ENCODE measurements around the gene SLC25A34.

The SLC25A34 gene

DNA sequence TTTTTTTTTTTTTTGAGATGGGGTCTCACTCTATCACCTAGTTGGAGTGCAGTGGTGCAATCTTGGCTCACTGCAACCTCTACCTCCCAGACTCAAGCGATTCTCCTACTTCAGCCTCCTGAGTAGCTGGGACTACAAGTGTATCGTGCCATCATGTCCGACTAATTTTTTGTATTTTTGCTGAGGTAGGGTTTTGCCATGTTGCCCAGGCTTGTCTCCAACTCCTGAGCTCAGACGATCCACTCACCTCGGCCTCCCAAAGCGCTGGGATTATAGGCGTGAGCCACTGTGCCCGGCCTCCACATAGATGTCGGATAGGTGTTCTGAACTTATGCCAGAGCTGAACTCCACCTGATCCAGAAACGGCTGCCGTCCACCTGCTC is 30.9 kb upstream of the SLC25A34 start:
- H3K4me1 Mint-ChIP-seq: peaks cover 9% of the 10 kb centered on the region
- peaks cover 12% of the 10 kb centered on the region for H3K36me3 Mint-ChIP-seq (ENCODE audit: low read depth)
- no peak overlapping the region for H3K27ac Mint-ChIP-seq
- DNase-seq (no peak), ATAC-seq (no peak)
- no peaks in the 10 kb centered on the region for H3K27me3 Mint-ChIP-seq
- no peaks in the 10 kb centered on the region for H3K9me3 Mint-ChIP-seq
- no peak overlapping the region for H3K4me3 Mint-ChIP-seq

DNA sequence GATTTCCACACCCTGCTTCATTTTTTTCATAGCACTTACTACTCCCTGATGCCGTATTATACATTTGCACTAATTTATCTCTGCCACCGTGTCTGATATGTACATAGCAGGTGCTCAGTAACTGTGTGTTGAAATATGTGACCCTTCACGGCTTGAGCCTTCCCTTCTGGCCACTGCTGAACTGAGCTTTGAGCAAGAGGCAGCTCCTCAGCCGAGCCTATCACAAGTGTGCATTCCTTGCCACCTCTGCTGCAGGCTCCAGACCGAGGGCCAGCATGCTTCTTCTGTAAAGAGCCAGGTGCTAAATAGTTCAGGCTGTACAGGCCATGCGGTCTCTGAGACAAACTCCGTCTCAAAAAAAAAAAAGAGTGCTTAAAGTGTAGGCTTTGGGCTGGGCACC is 29.3 kb upstream of the SLC25A34 start:
- no peak overlapping the region for H3K4me3 Mint-ChIP-seq
- H3K27me3 Mint-ChIP-seq: no peaks in the 10 kb centered on the region
- ATAC-seq (no peak), DNase-seq (no peak)
- H3K9me3 Mint-ChIP-seq: no peaks in the 10 kb centered on the region
- H3K27ac Mint-ChIP-seq: no peak overlapping the region
- peaks cover 9% of the 10 kb centered on the region for H3K36me3 Mint-ChIP-seq (ENCODE audit: low read depth)
- peaks cover 11% of the 10 kb centered on the region for H3K4me1 Mint-ChIP-seq

DNA sequence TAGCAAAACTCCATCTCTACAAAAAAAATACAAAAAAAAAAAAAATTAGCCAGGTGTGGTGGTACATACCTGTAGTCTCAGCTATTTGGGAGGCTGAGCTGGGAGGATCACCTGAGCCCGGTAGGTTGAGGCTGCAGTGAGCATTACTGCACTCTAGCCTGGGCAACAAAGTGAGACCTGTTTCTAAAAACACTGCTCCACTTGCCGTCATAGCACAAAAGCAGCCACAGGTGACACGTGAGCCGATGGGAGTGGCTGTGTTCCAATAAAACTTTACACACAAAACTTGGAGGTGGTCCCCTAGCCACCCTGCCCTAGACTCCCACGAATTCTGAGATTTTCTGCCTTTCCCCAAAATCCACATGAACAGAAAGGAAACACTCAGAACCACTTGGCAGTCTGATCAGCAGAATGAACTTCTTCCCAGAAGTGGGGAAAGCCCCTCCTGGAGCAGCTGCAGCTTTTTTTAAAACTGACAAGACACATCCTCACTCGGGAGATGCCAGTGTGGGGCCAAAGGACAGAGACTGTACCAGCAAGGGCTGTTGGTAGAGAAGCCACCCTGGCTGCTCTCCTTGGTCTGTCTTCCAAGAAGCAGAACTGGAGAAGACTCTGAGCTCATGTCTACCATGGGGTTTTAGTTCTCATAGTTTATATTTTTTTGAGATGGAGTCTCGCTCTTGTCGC is 28.7 kb upstream of the SLC25A34 start:
- no peak overlapping the region for H3K27ac Mint-ChIP-seq
- ATAC-seq (no peak), DNase-seq (no peak)
- H3K4me3 Mint-ChIP-seq: no peak overlapping the region
- peaks cover 15% of the 10 kb centered on the region for H3K4me1 Mint-ChIP-seq
- H3K9me3 Mint-ChIP-seq: no peaks in the 10 kb centered on the region
- H3K36me3 Mint-ChIP-seq (ENCODE audit: low read depth): peaks cover 9% of the 10 kb centered on the region
- no peaks in the 10 kb centered on the region for H3K27me3 Mint-ChIP-seq

DNA sequence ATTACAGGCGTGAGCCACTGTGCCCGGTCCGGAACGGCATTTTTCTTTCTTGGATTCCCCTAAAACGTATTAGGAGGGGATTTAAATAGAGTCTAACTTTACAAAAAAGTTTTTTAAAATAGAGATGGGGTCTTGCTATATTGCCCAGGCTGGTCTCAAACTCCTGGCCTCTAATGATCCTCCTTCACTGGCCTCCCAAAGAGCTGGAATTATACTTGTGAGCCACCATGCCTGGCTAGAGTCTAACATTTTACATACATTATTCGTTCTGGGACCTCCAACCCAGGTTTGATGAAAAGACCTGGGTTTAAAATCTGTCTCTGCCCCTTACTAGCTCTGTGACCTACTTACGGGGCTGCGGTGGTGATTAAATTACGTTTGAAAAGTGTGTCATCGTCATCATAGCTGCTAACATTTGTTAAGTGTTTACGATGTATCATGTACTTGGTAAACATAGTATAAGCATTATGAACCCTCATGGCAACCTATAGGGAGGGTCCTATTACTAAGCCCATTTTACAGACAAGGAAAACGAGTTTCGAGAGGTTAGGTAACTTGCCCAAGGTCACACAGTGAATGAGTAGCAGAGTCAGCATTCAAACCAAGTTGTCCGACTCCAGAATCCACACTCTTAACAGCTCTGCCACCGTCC is 27.4 kb upstream of the SLC25A34 start:
- Mint-ChIP-seq H3K9me3 (no peaks in the 10 kb centered on the region), H3K4me1 (peaks cover 13% of the 10 kb centered on the region), H3K27me3 (no peaks in the 10 kb centered on the region), H3K4me3 (no peak overlapping the region), H3K27ac (no peak overlapping the region), H3K36me3 (ENCODE audit: low read depth) (peaks cover 9% of the 10 kb centered on the region)
- no peak for DNase-seq
- ATAC-seq: no peak

DNA sequence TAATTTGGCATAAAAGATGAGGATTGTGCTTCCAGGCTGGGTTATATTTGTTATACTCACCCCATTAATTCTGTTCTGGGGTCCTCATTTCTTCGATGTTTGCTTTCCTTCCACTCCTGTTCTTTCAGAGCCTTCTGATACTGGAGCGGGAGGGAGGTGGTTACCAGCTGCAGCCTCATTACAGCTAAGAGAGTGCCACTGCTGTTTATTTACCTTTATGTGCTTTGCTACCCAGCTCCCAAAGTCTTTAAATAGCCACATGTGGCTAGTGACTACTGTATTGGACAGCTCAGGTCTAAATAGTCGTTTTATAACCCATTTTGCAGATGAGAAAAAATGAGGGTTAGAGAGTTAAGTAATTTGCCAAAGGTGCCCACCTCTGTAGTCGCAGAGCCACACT is 26.8 kb upstream of the SLC25A34 start:
- Mint-ChIP-seq H3K4me3 (no peak overlapping the region), H3K4me1 (peaks cover 13% of the 10 kb centered on the region), H3K27me3 (no peaks in the 10 kb centered on the region), H3K27ac (no peak overlapping the region), H3K9me3 (no peaks in the 10 kb centered on the region), H3K36me3 (ENCODE audit: low read depth) (peaks cover 9% of the 10 kb centered on the region)
- ATAC-seq (no peak), DNase-seq (no peak)

DNA sequence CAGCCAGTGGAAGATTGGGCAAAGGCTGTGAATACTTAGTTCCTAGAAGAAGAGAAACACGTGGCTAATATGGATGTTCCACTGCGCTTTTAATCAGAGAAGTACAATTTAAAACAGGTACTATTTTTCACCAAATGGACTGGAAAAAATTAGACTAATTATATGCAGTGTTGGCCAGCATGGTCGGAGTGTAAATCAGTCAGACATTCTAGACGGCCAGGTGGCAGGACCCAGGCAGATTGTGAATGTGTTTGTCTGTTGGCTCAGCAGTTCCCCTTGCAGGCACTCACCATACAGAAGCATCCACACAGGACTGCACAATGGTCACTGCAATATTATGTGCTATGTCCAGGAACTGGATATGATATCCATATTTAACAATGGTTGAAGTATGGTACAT is 23.9 kb upstream of the SLC25A34 start:
- Mint-ChIP-seq H3K9me3 (no peaks in the 10 kb centered on the region), H3K27ac (no peak overlapping the region)

DNA sequence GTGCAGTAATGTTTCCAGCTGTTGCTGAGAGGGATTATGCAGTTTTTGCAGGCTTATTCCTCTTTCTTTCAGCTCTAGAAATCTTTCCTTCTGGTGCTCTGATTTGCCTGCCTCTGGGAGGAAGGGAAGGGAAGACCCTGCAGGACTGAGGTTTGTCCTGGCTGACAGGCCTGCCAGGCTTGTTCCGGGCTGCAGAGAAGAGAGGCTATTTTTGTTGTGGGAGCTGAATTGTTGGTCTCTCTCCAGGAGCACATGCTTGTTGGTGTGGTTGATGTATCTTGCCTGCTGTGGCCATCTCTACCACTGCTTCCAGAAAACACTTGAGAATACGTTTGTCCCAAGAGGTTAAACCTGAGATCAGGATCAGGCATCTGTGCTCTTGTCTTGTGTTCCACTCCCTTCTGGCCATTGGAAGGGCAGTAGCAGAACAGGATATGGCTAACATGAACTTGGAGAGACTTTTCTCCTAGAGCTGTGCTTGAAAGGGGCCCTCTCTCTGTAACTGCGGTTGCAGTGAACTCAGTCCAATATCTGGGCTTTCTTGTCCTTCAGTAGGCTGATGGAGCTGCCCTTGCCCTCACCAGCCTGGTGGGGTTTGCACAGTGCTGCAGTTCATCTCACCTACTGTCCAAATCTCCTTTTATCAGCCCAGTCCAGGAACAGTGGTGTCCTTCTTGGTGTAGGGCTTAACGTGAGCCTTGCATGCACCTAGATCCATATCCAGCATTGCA is 21.5 kb upstream of the SLC25A34 start:
- ATAC-seq: no peak
- Mint-ChIP-seq H3K27ac (no peak overlapping the region), H3K4me1 (peaks cover 9% of the 10 kb centered on the region), H3K4me3 (no peak overlapping the region), H3K9me3 (no peaks in the 10 kb centered on the region), H3K27me3 (no peaks in the 10 kb centered on the region), H3K36me3 (ENCODE audit: low read depth) (peaks cover 9% of the 10 kb centered on the region)
- DNase-seq: no peak

More for the DNA sequence above, 23.9 kb upstream of the SLC25A34 start:
- H3K4me1 Mint-ChIP-seq: peaks cover 9% of the 10 kb centered on the region
- ATAC-seq: peak; percentile 67
- no peaks in the 10 kb centered on the region for H3K36me3 Mint-ChIP-seq (ENCODE audit: low read depth)
- no peaks in the 10 kb centered on the region for H3K27me3 Mint-ChIP-seq
- no peak overlapping the region for H3K4me3 Mint-ChIP-seq
- no peak for DNase-seq

DNA sequence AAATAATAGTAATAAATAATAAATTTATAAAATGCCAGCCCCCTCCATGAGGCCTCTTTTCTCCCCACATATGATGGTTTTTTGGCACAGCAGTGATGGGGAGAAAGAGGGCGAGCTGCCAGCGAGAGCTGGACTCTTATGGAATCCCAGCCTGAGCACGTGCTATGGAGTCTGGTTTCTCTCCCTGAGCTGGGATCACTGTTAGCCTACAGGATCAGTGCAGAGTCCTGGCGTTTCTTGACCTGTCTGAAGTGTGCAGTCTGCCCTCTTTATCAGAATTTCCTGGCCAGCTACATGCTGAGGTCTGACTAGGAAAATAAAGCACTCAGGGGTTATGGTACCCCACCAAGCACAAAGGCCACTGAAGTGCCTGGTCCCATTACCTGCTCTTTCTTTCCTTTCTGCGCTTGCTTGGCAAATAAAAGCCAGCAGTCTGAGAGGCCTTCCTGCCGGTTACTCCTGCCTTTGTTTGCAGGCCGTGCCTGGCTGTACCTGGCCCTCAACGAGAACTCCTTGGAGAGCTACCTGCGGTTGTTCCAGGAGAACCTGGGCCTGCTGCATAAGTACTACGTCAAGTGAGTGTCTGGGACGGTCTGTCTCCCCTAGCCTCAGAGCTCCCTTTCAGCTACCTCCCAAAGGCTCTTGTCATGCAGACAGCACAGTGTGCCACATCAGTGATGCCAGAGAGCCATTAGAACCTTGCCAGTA is 18.5 kb upstream of the SLC25A34 start:
- DNase-seq (no peak), ATAC-seq (no peak)
- Mint-ChIP-seq H3K4me1 (no peaks in the 10 kb centered on the region), H3K4me3 (no peak overlapping the region), H3K27me3 (no peaks in the 10 kb centered on the region), H3K9me3 (no peaks in the 10 kb centered on the region), H3K27ac (no peak overlapping the region), H3K36me3 (ENCODE audit: low read depth) (peaks cover 16% of the 10 kb centered on the region)

DNA sequence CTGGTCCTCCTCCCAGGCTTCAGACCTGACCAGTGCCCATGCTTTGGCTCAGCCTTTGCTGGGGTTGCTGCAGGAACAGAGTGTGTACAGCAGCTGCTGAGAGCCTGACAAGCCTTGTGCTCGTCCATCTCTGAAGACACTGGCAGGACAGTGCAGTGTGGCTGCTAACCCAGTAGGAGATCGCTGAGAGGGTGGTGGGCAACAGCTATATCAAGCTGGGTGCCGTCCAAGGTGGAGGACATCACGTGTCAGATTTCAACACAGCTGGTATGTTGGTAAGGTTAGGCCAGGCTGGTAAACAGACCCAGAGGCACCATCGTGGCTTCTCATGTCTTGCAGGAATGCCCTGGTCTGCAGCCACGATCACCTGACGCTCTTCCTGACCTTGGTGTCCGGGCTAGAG is 17.9 kb upstream of the SLC25A34 start:
- H3K27me3 Mint-ChIP-seq: no peaks in the 10 kb centered on the region
- peaks cover 16% of the 10 kb centered on the region for H3K36me3 Mint-ChIP-seq (ENCODE audit: low read depth)
- H3K4me3 Mint-ChIP-seq: no peak overlapping the region
- no peaks in the 10 kb centered on the region for H3K9me3 Mint-ChIP-seq
- ATAC-seq (no peak), DNase-seq (no peak)
- H3K27ac Mint-ChIP-seq: no peak overlapping the region
- no peaks in the 10 kb centered on the region for H3K4me1 Mint-ChIP-seq

DNA sequence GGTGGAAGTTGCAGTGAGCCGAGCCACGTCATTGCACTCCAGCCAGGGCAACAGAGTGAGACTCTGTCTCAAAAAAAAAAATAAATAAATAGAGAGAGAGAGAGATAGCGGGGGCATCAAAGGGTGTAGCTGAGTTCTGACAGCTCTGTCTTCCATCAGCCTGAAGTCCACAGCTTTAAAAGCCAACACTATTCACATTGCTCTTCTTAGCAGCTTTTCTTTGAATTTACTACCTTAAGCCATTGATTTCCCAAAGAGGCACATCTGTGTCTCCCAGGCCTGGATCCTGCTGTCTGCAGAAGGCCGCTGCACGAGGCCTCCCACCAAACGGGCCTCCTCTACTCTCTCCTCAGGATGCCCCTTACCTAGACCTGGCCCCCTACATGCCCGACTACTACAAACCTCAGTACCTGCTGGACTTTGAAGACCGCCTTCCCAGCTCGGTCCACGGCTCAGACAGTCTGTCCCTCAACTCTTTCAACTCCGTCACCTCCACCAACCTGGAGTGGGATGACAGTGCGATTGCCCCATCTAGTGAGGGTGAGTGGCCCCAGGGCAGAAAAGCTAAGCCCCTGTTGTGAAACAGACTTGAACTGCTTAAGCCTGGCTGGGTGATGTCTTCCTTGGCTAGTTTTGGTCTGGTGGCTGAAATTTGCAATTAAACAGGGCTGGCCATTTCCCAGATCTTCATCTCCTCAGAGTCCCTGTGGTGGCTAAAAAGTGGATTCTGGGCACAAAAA is 16.5 kb upstream of the SLC25A34 start:
- H3K27me3 Mint-ChIP-seq: no peaks in the 10 kb centered on the region
- H3K4me3 Mint-ChIP-seq: no peak overlapping the region
- peaks cover 16% of the 10 kb centered on the region for H3K36me3 Mint-ChIP-seq (ENCODE audit: low read depth)
- no peak overlapping the region for H3K27ac Mint-ChIP-seq
- DNase-seq: no peak
- H3K4me1 Mint-ChIP-seq: no peaks in the 10 kb centered on the region
- H3K9me3 Mint-ChIP-seq: no peaks in the 10 kb centered on the region
- no peak for ATAC-seq

DNA sequence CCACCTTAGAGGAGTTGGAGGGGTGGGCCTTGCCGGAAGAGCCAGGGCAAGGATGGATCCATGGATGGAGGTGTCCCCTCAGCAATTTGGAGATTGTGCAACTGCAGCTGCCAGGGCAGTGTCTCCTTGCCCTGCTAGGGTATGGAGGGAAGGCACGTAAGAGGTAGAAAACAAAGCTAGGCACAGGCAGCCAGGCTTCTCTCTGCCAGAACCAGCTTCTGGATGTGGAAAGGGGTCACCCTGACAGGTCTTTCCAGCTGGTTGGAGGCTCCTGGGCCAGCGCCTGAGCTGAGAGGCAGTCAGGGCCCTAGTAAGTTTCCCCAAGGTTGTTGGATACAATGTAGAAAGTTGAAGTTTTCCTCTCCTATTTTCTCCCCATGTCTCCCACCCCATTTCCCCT is 15.2 kb upstream of the SLC25A34 start:
- Mint-ChIP-seq H3K9me3 (no peaks in the 10 kb centered on the region), H3K27ac (no peak overlapping the region), H3K36me3 (ENCODE audit: low read depth) (peaks cover 16% of the 10 kb centered on the region), H3K4me3 (no peak overlapping the region), H3K4me1 (no peaks in the 10 kb centered on the region), H3K27me3 (no peaks in the 10 kb centered on the region)
- no peak for ATAC-seq
- no peak for DNase-seq

DNA sequence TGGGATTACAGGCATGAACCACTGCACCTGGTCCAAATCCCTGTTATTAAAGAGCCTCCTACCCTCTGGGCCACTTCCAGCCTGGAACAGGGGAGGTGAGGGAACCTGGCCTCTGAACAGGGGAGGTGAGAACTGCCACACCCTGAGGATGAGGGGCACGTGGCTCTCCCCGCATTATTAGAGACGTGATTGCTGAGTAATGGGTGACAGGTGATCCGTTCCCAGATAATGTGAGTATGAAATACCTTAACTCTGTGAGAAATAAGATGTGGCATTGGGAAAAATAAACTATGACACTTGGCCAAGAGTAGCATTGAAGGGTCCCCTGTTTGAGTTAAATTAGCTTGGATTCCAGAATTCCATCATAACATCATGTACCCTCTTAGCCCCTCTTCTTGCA is 13.6 kb upstream of the SLC25A34 start:
- ATAC-seq (no peak), DNase-seq (no peak)
- no peak overlapping the region for H3K4me3 Mint-ChIP-seq
- no peaks in the 10 kb centered on the region for H3K9me3 Mint-ChIP-seq
- H3K27ac Mint-ChIP-seq: no peak overlapping the region
- H3K4me1 Mint-ChIP-seq: no peaks in the 10 kb centered on the region
- peaks cover 17% of the 10 kb centered on the region for H3K36me3 Mint-ChIP-seq (ENCODE audit: low read depth)
- no peaks in the 10 kb centered on the region for H3K27me3 Mint-ChIP-seq

DNA sequence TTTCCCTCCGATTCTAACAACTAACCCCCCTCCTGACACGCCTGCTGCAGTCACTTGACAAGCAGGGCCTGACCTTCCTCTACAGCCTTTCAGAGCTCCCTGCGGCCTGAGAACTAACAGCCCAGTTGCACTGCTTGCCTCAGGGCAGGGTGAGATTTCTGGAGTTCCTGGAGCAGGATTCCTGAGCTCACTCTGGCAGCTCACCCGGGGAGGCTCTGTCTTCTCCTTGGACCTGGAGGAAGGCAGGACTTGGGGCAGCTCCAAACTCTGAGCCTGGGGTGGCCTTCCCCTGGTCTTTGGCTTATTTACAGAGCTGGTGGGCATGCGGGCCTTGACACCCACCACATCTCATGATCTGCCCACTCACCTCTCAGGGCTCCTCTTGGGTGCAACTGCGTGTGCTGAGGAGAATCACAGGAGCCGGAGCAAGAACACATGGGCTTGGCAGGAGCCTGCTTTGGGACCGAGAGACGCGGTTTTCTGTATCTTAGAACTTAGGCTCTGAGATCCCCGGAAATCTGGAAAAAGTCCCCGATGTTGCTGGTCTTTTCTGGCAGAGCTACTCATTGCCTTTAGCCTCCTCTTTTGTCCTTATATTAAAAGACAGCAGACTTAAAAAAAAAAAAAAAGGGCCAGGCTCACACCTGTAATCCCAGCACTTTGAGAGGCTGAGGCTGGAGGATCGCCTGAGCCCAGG is 13.1 kb upstream of the SLC25A34 start:
- Mint-ChIP-seq H3K27me3 (no peaks in the 10 kb centered on the region), H3K36me3 (ENCODE audit: low read depth) (peaks cover 16% of the 10 kb centered on the region)

More for the DNA sequence above, 13.1 kb upstream of the SLC25A34 start:
- DNase-seq (no peak), ATAC-seq (no peak)
- H3K4me3 Mint-ChIP-seq: no peak overlapping the region
- no peak overlapping the region for H3K27ac Mint-ChIP-seq
- no peaks in the 10 kb centered on the region for H3K9me3 Mint-ChIP-seq
- no peaks in the 10 kb centered on the region for H3K4me1 Mint-ChIP-seq

Measured in activated naive CD8-positive, alpha-beta T cell treated with anti-CD3 and anti-CD28 coated beads, Interleukin-2, amount 50 U/mL, for 24 hours (primary cell).